ENCODE results near the gene PAK4. TPM values are rescaled to one million over a fixed set of nuclear protein-coding genes. Genes with fewer than 3 reads are reported as not detected.

The PAK4 gene
- total RNA-seq, 4 donors from 2014 or later = 20.7 to 25.3 (median 23.6) TPM

GRCh38 chr19:39167461-39168257 lies 42.1 kb downstream of the PAK4 start:
- no peaks in the 10 kb centered on the region for H3K9me3 ChIP-seq
- TF ChIP-seq POLR2AphosphoS5 (IDR thresholded peaks at IDR 0.05) (no peak), POLR2A (IDR thresholded peaks at IDR 0.05) (no peak), EP300 (IDR thresholded peaks at IDR 0.05) (no peak), CTCF (IDR thresholded peaks at IDR 0.05) (no peak)
- H3K4me3 ChIP-seq = peak overlapping the region; percentile 23
- 54% methylated on average over 15 of the region's 25 CpGs for WGBS
- DNase-seq (ENCODE audit: low spot score in 2 of 2) = no peak
- H3K4me1 ChIP-seq = peaks cover 40% of the 10 kb centered on the region
- H3K27me3 ChIP-seq = no peaks in the 10 kb centered on the region
- peaks cover 36% of the 10 kb centered on the region for H3K36me3 ChIP-seq
- H3K27ac ChIP-seq = peak overlapping the region; percentile 83

GRCh38 chr19:39168258-39169142 lies 42.9 kb downstream of the PAK4 start:
- no peak for DNase-seq (ENCODE audit: low spot score in 2 of 2)
- Histone ChIP-seq H3K9me3 (no peaks in the 10 kb centered on the region), H3K36me3 (peaks cover 44% of the 10 kb centered on the region), H3K27ac (peak overlapping the region; percentile 83), H3K27me3 (no peaks in the 10 kb centered on the region), H3K4me1 (peaks cover 37% of the 10 kb centered on the region), H3K4me3 (no peak overlapping the region)
- 87% methylated on average over 19 of the region's 23 CpGs for WGBS
- TF ChIP-seq CTCF (IDR thresholded peaks at IDR 0.05) = no peak
- no peak for TF ChIP-seq EP300 (IDR thresholded peaks at IDR 0.05)
- TF ChIP-seq POLR2AphosphoS5 (IDR thresholded peaks at IDR 0.05) = no peak
- no peak for TF ChIP-seq POLR2A (IDR thresholded peaks at IDR 0.05)

GRCh38 chr19:39169143-39169810 lies 43.7 kb downstream of the PAK4 start:
- no peak overlapping the region for H3K27ac ChIP-seq
- no peaks in the 10 kb centered on the region for H3K9me3 ChIP-seq
- H3K36me3 ChIP-seq = peaks cover 52% of the 10 kb centered on the region
- WGBS = 93% methylated on average over 36 of the region's 36 CpGs
- no peaks in the 10 kb centered on the region for H3K27me3 ChIP-seq
- TF ChIP-seq EP300 (IDR thresholded peaks at IDR 0.05) = no peak
- no peak for TF ChIP-seq POLR2AphosphoS5 (IDR thresholded peaks at IDR 0.05)
- no peak for TF ChIP-seq CTCF (IDR thresholded peaks at IDR 0.05)
- no peak for TF ChIP-seq POLR2A (IDR thresholded peaks at IDR 0.05)
- DNase-seq (ENCODE audit: low spot score in 2 of 2) = no peak
- no peak overlapping the region for H3K4me3 ChIP-seq
- peaks cover 37% of the 10 kb centered on the region for H3K4me1 ChIP-seq

- Histone ChIP-seq H3K4me3 (no peak overlapping the region), H3K27me3 (no peaks in the 10 kb centered on the region), H3K27ac (no peak overlapping the region), H3K36me3 (peaks cover 65% of the 10 kb centered on the region), H3K9me3 (no peaks in the 10 kb centered on the region), H3K4me1 (peaks cover 36% of the 10 kb centered on the region)
- TF ChIP-seq POLR2A (IDR thresholded peaks at IDR 0.05) = no peak
- no peak for TF ChIP-seq EP300 (IDR thresholded peaks at IDR 0.05)
- TF ChIP-seq POLR2AphosphoS5 (IDR thresholded peaks at IDR 0.05) = no peak
- no peak for TF ChIP-seq CTCF (IDR thresholded peaks at IDR 0.05)
- DNase-seq (ENCODE audit: low spot score in 2 of 2) = no peak
- 53% methylated on average over 7 of the region's 17 CpGs for WGBS
Observed at GRCh38 chr19:39170386-39171231, 45.0 kb downstream of the PAK4 start.

All from suprapubic skin (tissue), 4 donors.